ENCODE results near the gene RNF166.

RNF166 gene

DNA sequence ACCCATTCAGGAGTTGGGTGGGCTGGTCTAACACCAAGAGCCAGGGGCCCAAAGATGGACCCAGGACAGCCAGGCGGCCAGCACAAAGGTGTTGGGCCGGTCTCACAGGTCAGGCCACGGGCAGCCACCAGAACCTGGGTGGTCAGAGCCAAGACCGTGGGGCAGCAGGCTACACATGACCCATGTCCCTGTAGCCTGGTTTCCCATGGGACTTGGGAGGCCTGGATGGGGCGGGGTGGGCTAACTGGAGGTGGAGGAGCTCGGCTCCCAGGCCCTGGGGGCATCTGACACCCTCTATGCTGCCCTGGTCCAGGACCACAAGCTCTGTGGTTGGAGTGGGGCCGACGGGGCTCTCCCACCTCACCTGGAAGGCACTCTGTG, 17.3 kb upstream of the RNF166 start:
- DNase-seq (ENCODE audit: low read depth), result no peak
- TF ChIP-seq, protein P1, sequence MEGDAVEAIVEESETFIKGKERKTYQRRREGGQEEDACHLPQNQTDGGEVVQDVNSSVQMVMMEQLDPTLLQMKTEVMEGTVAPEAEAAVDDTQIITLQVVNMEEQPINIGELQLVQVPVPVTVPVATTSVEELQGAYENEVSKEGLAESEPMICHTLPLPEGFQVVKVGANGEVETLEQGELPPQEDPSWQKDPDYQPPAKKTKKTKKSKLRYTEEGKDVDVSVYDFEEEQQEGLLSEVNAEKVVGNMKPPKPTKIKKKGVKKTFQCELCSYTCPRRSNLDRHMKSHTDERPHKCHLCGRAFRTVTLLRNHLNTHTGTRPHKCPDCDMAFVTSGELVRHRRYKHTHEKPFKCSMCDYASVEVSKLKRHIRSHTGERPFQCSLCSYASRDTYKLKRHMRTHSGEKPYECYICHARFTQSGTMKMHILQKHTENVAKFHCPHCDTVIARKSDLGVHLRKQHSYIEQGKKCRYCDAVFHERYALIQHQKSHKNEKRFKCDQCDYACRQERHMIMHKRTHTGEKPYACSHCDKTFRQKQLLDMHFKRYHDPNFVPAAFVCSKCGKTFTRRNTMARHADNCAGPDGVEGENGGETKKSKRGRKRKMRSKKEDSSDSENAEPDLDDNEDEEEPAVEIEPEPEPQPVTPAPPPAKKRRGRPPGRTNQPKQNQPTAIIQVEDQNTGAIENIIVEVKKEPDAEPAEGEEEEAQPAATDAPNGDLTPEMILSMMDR (IDR thresholded peaks at IDR 0.05; ENCODE audit: low read length, missing control alignments), result no peak
- no peak overlapping the region for H3K4me3 ChIP-seq (replicated peaks; ENCODE audit: low read depth, low read length)

DNA sequence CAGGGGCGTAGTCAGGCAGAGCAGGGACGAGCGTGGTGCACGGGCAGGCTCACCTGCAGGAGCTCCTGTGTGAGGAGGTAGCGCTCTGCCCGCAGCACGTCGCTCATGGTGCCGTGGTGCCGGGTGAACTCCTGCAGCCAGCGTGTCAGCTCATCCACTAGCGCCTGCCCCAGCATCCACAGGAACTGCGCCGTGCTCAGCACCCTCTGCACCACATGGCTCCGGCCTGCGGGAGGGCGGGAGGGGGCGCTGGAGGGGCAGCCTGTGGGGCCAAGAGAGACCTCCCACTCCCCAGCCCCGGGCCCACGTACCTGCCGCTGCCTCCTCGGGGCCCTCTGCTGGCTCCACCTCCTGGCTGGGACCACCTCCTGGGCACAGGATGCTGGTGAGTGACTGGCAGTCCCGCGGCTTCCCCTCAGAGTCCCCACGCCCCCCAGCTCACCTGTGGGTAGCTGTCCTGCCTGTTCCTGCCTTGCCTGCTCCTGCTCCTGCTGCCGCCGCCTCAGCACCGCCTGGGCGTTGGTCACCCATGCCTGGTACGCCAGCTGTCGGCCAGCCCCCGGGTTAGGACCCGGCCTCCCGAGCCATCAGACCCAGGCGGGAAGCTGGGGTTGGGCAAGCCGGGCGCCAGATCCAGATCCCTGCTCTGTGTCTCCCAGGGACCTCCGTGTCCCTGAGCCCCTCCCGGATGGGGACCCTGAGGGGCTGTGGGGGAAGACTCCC, 16.7 kb upstream of the RNF166 start:
- TF ChIP-seq, protein P1 (IDR thresholded peaks at IDR 0.05; ENCODE audit: low read length, missing control alignments), result no peak
- DNase-seq (ENCODE audit: low read depth), result no peak
- no peak overlapping the region for H3K4me3 ChIP-seq (replicated peaks; ENCODE audit: low read depth, low read length)

GRCh38 chr16:88721815-88722755, 15.9 kb upstream of the RNF166 start:
- TF ChIP-seq, protein P1 (IDR thresholded peaks at IDR 0.05; ENCODE audit: low read length, missing control alignments), result no peak
- no peak overlapping the region for H3K4me3 ChIP-seq (replicated peaks; ENCODE audit: low read depth, low read length)
- DNase-seq (ENCODE audit: low read depth), result no peak

- no peak overlapping the region for H3K4me3 ChIP-seq (replicated peaks; ENCODE audit: low read depth, low read length)
- TF ChIP-seq, protein P1 (IDR thresholded peaks at IDR 0.05; ENCODE audit: low read length, missing control alignments), result no peak
- no peak for DNase-seq (ENCODE audit: low read depth)
Measured at GRCh38 chr16:88721236-88721635, 15.0 kb upstream of the RNF166 start.

DNA sequence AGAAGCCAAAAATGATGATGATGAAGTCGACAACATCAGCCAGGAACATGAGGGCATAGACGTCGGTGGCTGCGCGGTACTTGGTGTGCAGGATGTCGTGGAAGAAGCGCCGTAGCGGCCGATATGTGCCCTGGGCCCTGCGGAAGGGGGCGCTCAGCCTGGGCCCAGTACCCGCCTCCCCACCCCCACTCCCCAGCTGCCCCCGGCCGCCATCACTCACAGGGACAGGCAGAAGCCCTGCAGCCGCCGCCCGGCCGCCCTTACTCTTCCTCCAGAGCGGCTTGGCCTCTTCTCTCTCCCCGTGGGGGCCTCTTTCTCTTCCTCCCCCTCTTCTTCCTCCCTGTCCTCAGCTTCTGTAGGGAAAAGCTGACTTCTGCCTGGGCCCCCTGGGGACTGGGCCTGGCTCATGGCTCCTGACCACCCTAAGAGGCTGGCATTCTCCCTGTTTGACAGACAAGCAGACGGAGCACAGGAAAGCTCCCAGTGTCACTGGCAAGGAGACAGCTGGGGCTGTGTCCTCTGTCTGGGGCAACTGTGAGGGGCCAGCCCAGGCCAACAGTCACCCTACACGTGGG, 14.3 kb upstream of the RNF166 start:
- DNase-seq (ENCODE audit: low read depth), result no peak
- H3K4me3 ChIP-seq (replicated peaks; ENCODE audit: low read depth, low read length), result no peak overlapping the region
- TF ChIP-seq, protein P1 (IDR thresholded peaks at IDR 0.05; ENCODE audit: low read length, missing control alignments), result no peak

DNA sequence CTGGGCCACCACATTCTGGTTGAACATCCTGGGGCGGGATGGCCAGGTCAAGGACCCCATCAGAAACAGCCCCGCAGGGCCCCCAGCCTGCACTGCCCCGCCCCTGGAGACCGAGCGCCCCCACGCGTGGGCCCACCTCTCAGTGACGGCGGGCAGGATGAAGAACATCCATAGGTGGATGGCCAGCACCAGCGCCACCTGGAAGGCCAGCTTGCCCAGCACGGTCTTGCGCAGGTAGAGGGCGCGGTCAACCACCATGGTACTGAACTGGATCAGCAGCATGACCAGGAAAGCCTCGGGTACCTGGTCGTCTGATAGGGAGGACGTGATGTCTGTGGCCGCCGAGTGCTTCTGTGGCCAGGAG, 13.7 kb upstream of the RNF166 start:
- DNase-seq (ENCODE audit: low read depth), result no peak
- H3K4me3 ChIP-seq (replicated peaks; ENCODE audit: low read depth, low read length), result no peak overlapping the region
- TF ChIP-seq, protein P1 (IDR thresholded peaks at IDR 0.05; ENCODE audit: low read length, missing control alignments), result no peak

All from fibroblast of pulmonary artery (primary cell).